Measurements from ENCODE around the gene ACOXL.

DNA sequence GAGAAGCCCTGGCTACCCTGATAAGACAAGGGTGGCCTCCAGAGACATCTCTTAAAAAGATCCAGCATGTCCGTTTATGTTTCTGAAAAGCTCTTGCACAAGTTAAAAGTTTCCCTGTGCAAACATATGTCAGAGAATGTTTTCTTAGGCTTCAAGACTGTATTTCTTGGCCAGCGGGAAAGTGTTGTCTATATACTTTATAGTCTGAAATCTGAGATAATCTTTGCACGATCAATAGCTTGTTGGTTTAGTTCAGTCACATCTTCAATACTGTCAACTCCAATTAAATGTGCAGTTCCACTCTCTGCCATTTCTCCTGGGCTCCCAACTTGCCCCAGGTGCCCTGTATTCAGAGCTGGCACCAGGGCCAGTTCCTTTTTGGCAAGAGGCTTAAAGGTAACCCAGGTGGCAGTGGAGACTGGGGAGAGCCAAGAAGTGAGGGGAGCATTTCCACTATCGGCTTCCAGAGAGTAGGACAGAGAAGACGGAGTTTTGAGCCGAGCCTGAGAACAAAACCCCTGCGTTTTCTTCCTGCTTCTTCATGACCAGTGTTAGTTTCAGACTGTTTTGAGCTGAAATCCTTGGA is 64.4 kb downstream of the ACOXL start:
- TF ChIP-seq, protein P1, sequence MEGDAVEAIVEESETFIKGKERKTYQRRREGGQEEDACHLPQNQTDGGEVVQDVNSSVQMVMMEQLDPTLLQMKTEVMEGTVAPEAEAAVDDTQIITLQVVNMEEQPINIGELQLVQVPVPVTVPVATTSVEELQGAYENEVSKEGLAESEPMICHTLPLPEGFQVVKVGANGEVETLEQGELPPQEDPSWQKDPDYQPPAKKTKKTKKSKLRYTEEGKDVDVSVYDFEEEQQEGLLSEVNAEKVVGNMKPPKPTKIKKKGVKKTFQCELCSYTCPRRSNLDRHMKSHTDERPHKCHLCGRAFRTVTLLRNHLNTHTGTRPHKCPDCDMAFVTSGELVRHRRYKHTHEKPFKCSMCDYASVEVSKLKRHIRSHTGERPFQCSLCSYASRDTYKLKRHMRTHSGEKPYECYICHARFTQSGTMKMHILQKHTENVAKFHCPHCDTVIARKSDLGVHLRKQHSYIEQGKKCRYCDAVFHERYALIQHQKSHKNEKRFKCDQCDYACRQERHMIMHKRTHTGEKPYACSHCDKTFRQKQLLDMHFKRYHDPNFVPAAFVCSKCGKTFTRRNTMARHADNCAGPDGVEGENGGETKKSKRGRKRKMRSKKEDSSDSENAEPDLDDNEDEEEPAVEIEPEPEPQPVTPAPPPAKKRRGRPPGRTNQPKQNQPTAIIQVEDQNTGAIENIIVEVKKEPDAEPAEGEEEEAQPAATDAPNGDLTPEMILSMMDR (IDR thresholded peaks at IDR 0.05) = no peak
- no peak for TF ChIP-seq POLR2A (IDR thresholded peaks at IDR 0.05)

All from ovary (tissue), 3 donors.